AG08395 (cell line): Measurements from ENCODE around the gene TRMT1.
A peak's percentile ranks its signal among the peaks of the same experiment; 100 is the strongest.

ENCODE experiments used
- DNase-seq: peaks from one replicate; pipeline ENCODE4 v3.0.0; 2012; ENCODE audit warnings: mixed read lengths, low spot score

Gene TRMT1

GRCh38 chr19:13090511-13091231 is 25.9 kb downstream of the TRMT1 start:
- DNase-seq = no peak

GRCh38 chr19:13089857-13090507 is 26.6 kb downstream of the TRMT1 start:
- no peak for DNase-seq

- DNase-seq = no peak
Observed at GRCh38 chr19:13089139-13089856, 27.2 kb downstream of the TRMT1 start.

- no peak for DNase-seq
Observed at GRCh38 chr19:13087795-13088537, 28.6 kb downstream of the TRMT1 start.

- DNase-seq = no peak
Observed at GRCh38 chr19:13087295-13087694, 29.2 kb downstream of the TRMT1 start.

- no peak for DNase-seq
Observed at GRCh38 chr19:13086341-13086740, 30.2 kb downstream of the TRMT1 start.

- no peak for DNase-seq
Observed at GRCh38 chr19:13085666-13086065, 30.9 kb downstream of the TRMT1 start.

GRCh38 chr19:13083627-13084026 is 32.9 kb downstream of the TRMT1 start:
- DNase-seq = no peak

GRCh38 chr19:13083008-13083404 is 33.5 kb downstream of the TRMT1 start:
- DNase-seq = no peak

GRCh38 chr19:13082192-13083007 is 34.1 kb downstream of the TRMT1 start:
- no peak for DNase-seq

GRCh38 chr19:13079542-13079986 is 37.0 kb downstream of the TRMT1 start:
- peak; percentile 65 for DNase-seq

- DNase-seq = no peak
Observed at GRCh38 chr19:13078897-13079541, 37.5 kb downstream of the TRMT1 start.

GRCh38 chr19:13078381-13078780 is 38.2 kb downstream of the TRMT1 start:
- DNase-seq = no peak

GRCh38 chr19:13077240-13077639 is 39.3 kb downstream of the TRMT1 start:
- no peak for DNase-seq

GRCh38 chr19:13076787-13077186 is 39.8 kb downstream of the TRMT1 start:
- DNase-seq = no peak

- no peak for DNase-seq
Observed at GRCh38 chr19:13076320-13076719, 40.2 kb downstream of the TRMT1 start.

GRCh38 chr19:13074378-13074777 is 42.2 kb downstream of the TRMT1 start:
- DNase-seq = no peak

- no peak for DNase-seq
Observed at GRCh38 chr19:13073263-13073662, 43.3 kb downstream of the TRMT1 start.

- no peak for DNase-seq
Observed at GRCh38 chr19:13072188-13072908, 44.2 kb downstream of the TRMT1 start.
